Erythroblast (primary cell): ENCODE data around the gene NTSR2.

Experiments
- GATA1 ChIP-seq: IDR thresholded peaks from 2 replicates; pipeline ENCODE4 v1.6.1; 2011; ENCODE audit warnings: low read depth, mild to moderate bottlenecking, control low read depth, low read length, moderate library complexity
- POLR2A ChIP-seq: IDR thresholded peaks from 2 replicates; pipeline ENCODE4 v1.6.1; 2011; ENCODE audit warnings: mild to moderate bottlenecking, low read length

DNA sequence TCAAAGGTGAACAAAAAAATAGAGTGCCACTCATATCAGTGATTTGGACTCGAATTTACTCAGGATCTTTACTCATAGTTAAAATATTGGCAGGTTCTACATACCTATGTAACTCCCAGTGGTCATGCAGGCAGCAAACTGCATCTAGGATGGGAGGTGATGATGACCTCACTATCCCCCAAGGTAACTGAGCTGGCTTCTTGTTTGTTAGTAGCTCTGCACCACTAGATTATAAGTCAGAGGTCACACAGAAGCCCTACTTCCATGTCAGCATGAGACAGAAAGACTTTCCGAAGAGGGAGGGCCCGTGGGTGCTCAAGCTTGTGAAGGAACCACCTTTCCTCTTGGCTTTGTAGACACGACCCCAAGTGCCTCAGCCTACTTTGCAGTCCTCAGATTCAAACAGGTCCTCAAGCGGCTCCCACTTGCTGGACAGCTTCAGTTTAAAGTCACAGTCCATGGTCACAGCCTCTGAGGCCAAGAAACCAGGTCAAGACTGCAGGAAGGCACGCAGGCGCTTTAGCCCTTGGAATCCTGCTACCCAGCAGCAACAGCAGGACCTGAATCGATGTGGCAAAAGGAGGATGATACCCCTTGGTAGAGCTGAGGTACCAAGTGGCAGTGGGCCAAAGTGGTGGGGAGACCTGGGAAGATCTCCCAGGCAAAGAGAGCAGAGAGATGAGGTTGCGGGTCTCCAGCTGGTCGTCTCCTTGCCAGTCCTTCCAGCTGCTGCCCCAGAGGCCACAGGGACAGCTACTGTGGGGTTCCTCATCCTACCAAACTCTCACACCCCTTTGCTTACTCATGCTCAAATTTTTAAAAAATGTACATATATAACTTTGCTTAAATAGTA, 4.3 kb downstream of the NTSR2 start:
- TF ChIP-seq POLR2A, result no peak
- no peak for TF ChIP-seq GATA1
